Duodenal mucosa (tissue), 2 donors: Measurements from ENCODE around the gene EFNA5.
"Not testable (repeated sequence)": the region's sequence is repeated elsewhere in the genome, so short reads cannot be mapped to it uniquely, and the experiment has no call there.

Experiments used
- H3K27ac ChIP-seq: one replicate; pipeline ENCODE4 v1.7.0; 2013; ENCODE audit warnings: low read depth, low read length
- H3K27me3 ChIP-seq, 2 donors: one replicate each; pipeline ENCODE4 v1.7.0; 2013; ENCODE audit warnings: low read length in 2 of 2, control low read depth in 1 of 2; ENCODE audit not compliant: insufficient read depth in 2 of 2, control insufficient read depth in 1 of 2
- H3K36me3 ChIP-seq, 2 donors: one replicate each; pipeline ENCODE4 v1.7.0; 2013; ENCODE audit warnings: low read length in 2 of 2, control low read depth in 1 of 2; ENCODE audit not compliant: insufficient read depth in 2 of 2, control insufficient read depth in 1 of 2
- H3K4me1 ChIP-seq, 2 donors: one replicate each; pipeline ENCODE4 v1.7.0; 2013; ENCODE audit warnings: low read length in 2 of 2, control low read depth in 1 of 2; ENCODE audit not compliant: insufficient read depth in 2 of 2, control insufficient read depth in 1 of 2
- H3K4me3 ChIP-seq, 2 donors: one replicate each; pipeline ENCODE4 v1.7.0; 2013; ENCODE audit warnings: low read length in 2 of 2, low read depth in 1 of 2
- H3K9ac ChIP-seq, 2 donors: one replicate each; pipeline ENCODE4 v1.7.0; 2013; ENCODE audit warnings: low read length in 2 of 2, low read depth in 1 of 2
- H3K9me3 ChIP-seq, 2 donors: one replicate each; pipeline ENCODE4 v1.7.0; 2013; ENCODE audit warnings: low read length in 2 of 2, control low read depth in 1 of 2; ENCODE audit not compliant: control insufficient read depth in 1 of 2

Gene EFNA5

DNA sequence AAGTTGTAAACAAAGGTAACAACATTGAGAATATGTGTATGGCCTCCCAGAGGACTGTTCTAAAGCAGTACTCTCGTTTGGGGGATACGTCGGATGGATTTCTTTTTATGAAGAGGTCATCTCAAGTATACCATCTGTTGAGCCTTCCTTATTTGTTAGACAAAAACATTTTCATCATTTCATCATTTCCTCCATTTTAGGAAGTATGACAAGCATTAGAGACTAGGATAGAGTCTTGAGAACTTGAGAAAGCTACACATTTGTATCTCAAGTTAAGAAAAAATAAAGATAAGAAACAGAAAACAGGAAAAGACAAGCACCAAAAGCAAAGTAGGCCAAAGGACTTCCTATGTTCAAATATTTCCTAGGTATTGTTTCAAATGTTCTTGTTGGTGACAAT lies 307.0 kb downstream of the EFNA5 start:
- Histone ChIP-seq H3K4me3 (no peak overlapping the region), H3K9me3 (no peaks in the 10 kb centered on the region), H3K27ac (no peak overlapping the region), H3K36me3 (no peaks in the 10 kb centered on the region), H3K4me1 (peaks cover 7 to 11% of the 10 kb centered on the region in 2 donors), H3K27me3 (no peaks in the 10 kb centered on the region), H3K9ac (no peak overlapping the region)

DNA sequence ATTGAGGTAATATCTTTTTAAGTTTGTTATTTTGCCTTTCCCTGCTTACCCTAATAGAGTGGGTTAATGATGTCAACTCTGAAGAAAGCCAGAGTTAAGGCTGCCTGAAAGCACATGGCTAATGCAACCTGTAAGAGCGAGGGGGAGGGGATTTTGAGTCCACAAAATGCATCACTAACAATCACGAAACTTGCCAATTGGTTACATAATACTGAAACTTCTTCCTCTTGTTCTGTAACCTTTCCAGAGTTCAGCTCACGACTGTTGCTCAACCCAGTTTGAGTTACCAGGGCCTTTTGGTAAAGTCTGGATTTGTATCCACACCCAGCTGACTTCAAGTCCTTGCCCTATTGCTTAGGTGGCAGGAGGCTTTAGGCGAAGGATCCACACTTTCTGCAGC lies 308.8 kb downstream of the EFNA5 start:
- H3K4me3 ChIP-seq: no peak overlapping the region
- H3K27ac ChIP-seq: no peak overlapping the region
- no peaks in the 10 kb centered on the region for H3K36me3 ChIP-seq
- H3K4me1 ChIP-seq: peaks cover 7 to 11% of the 10 kb centered on the region in 2 donors
- no peaks in the 10 kb centered on the region for H3K27me3 ChIP-seq
- H3K9ac ChIP-seq: no peak overlapping the region
- no peaks in the 10 kb centered on the region for H3K9me3 ChIP-seq

DNA sequence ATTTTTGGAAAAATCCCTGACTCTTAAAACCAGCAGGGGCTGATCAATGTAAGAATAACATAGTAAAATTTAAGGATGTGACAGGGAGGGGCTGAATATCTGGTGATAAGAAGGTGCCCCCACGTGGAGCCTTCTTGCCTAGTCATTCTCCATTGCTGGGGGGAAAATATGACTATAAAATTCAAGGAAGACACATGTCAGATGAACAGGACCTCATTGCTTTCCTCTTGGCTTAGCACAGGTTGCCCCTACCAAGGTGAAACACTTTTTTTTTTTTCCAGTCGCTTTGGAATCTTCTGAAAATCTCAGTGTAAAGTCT lies 310.9 kb downstream of the EFNA5 start:
- Histone ChIP-seq H3K9ac (no peak overlapping the region), H3K9me3 (no peaks in the 10 kb centered on the region), H3K4me3 (no peak overlapping the region), H3K27me3 (no peaks in the 10 kb centered on the region), H3K36me3 (no peaks in the 10 kb centered on the region), H3K4me1 (peaks cover 0 to 7% of the 10 kb centered on the region in 2 donors), H3K27ac (no peak overlapping the region)

DNA sequence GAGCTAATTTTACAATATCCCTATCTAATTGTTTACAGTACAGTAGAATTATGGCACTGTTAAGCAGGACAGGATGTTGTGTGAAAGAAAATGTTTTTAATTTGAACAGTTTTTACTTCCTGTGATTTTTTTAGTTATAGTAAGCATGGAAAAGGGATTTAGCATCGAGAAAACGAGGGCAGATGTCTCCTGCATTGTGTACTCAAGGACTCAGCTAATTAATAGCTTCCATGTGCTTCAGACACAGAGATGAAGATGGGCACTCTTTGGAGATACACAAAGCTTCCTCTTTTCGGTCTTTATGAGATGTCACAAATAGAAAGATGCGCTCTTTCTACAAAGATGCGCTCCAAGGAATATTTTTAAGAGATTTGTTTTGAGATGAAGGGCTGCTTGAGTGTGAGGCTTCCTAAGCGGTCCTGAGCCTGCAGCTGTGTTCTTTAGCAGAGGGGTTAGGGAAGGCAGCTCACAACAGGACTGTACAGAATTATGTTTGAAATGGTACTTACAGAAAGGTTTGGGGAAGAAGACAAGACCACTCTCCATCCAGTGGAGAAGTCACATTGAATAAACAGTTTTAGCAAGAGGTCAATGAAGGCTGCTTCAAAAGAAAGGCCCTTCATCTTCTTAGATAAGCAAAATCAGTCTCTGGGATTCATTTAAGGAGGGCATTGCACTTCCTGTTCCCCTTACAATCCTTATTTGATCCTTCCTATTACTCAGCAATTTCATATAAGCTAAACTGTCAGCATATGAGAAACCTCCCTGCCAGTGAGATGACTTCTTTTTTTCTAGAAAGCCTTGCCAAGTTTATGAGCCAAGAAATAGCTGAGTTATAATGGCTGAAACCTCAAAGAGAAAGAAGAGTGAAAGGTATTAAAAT lies 311.5 kb downstream of the EFNA5 start:
- peaks cover 0 to 7% of the 10 kb centered on the region in 2 donors for H3K4me1 ChIP-seq
- no peaks in the 10 kb centered on the region for H3K9me3 ChIP-seq
- H3K27ac ChIP-seq: no peak overlapping the region
- no peak overlapping the region for H3K4me3 ChIP-seq
- H3K9ac ChIP-seq: no peak overlapping the region
- no peaks in the 10 kb centered on the region for H3K27me3 ChIP-seq
- no peaks in the 10 kb centered on the region for H3K36me3 ChIP-seq

DNA sequence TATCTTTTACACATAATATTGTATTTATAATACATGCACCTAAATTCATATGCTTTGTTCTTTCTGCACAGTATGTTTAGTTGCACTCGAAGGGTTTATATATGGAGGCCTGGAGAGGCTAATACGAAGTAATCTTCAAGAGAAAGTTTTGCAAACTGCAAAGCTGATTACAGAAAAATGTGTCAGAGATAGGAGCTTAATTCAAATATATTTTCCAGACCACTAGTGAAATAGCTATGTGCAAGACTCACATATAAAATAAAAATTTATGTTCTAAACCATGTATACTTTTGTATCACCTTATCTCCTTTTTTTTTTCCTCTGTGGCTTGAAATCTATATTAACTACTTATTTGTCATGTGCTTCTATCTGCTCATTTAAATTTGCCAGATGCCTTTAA lies 313.8 kb downstream of the EFNA5 start:
- Histone ChIP-seq H3K27me3 (no peaks in the 10 kb centered on the region), H3K9ac (no peak overlapping the region), H3K9me3 (no peaks in the 10 kb centered on the region), H3K4me3 (no peak overlapping the region), H3K27ac (no peak overlapping the region), H3K4me1 (peaks cover 0 to 7% of the 10 kb centered on the region in 2 donors), H3K36me3 (no peaks in the 10 kb centered on the region)

DNA sequence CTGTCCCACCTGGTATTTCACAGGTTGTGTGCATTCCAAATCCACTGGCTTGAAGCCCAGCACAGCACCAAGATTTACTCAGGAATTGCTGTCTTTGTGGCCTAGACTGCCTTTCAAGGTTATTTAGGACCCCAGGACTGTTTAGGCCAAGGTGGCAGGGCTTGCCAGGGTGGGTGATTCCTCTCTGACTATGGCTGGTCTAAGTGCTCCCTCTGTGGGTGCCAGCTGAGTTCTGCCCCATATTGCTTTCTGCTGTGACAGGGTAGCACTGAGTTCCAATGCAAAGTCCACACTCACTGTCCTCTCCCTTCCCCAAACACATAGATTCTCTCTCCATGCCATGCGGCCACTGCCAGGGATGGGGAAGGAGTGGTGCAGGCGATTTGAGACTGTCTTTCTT lies 318.2 kb downstream of the EFNA5 start:
- H3K27me3 ChIP-seq: no peaks in the 10 kb centered on the region
- no peak overlapping the region for H3K27ac ChIP-seq
- no peaks in the 10 kb centered on the region for H3K9me3 ChIP-seq
- no peak overlapping the region for H3K4me3 ChIP-seq
- no peak overlapping the region for H3K9ac ChIP-seq
- no peaks in the 10 kb centered on the region for H3K36me3 ChIP-seq
- H3K4me1 ChIP-seq: no peaks in the 10 kb centered on the region

DNA sequence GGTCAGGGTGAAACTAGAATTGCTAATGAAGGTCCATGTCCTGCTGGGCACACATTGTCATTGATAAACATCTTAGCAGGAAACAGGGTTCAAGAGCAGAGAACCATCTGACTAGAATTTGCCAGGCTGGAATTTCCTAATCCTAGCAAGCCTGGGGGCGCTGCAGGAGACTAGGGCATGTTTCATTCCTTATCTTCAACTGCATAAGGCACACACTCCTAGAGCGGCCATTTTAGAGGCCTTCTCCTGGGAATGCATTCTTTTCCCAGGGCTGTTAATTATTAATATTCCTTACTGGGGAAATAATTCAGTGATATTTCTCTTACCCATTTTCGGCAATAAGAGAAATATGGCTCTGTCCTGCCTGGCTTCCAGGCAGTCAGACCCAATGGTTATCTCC lies 324.2 kb downstream of the EFNA5 start:
- not testable (repeated sequence) for H3K4me3 ChIP-seq, H3K27ac ChIP-seq, H3K4me1 ChIP-seq, H3K27me3 ChIP-seq, H3K9ac ChIP-seq, H3K36me3 ChIP-seq, H3K9me3 ChIP-seq

DNA sequence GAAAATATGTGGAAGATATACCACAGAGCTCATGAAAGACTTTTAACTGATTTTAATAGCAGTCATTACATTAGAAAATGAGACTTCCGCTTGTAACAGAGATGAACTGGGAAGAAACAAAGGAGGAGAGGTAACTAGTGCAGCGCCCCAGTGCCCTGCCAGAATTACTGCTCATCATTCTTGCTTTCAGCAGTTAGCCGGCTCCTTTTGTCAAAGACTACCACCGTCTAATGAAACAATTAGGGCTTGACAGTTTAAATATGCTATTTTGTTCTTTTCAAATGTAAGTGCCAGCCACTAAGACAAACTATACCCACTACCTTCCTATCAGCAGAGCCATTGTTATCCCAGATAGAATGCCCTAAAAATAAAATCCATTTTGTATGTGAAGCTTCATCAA lies 328.4 kb downstream of the EFNA5 start:
- no peaks in the 10 kb centered on the region for H3K4me1 ChIP-seq
- peaks cover 0 to 4% of the 10 kb centered on the region in 2 donors for H3K9me3 ChIP-seq
- H3K27ac ChIP-seq: no peak overlapping the region
- no peak overlapping the region for H3K9ac ChIP-seq
- H3K36me3 ChIP-seq: no peaks in the 10 kb centered on the region
- no peaks in the 10 kb centered on the region for H3K27me3 ChIP-seq
- no peak overlapping the region for H3K4me3 ChIP-seq

DNA sequence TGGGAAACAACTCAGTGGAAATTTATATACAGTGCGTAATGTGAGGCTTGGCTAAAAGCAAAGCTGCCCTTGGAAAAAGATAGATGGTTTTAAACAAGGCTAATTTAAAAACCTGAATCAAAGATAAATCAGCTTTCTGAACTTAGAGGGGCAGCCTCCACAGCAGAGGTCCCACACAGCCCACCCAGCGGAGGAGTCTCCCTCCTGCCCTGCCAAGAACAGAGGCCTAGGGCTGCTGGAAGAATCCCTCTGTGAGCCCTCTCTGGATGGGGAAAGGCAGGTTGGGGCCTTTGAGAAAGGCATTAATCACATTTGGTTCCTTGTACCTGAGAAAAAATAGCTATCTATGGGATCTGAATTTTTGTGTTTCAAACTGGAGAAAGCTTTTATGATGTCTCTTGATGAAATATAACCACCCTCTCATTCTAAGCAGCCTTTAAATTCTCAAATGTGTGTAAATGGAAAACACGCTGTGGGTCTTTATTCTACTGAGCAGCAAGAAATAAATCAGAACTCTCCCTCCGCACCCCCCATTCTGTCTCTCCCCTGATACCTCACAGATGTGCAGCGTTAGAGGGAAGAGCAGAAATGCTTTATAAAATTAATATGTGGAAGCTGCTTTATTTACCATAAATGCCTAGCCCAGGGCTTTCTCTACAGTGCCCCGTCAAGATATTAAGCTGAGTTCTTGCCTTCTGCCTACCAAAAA lies 329.2 kb downstream of the EFNA5 start:
- no peaks in the 10 kb centered on the region for H3K27me3 ChIP-seq
- H3K27ac ChIP-seq: no peak overlapping the region
- peaks cover 0 to 4% of the 10 kb centered on the region in 2 donors for H3K9me3 ChIP-seq
- H3K36me3 ChIP-seq: no peaks in the 10 kb centered on the region
- H3K4me3 ChIP-seq: no peak overlapping the region
- no peak overlapping the region for H3K9ac ChIP-seq
- no peaks in the 10 kb centered on the region for H3K4me1 ChIP-seq

DNA sequence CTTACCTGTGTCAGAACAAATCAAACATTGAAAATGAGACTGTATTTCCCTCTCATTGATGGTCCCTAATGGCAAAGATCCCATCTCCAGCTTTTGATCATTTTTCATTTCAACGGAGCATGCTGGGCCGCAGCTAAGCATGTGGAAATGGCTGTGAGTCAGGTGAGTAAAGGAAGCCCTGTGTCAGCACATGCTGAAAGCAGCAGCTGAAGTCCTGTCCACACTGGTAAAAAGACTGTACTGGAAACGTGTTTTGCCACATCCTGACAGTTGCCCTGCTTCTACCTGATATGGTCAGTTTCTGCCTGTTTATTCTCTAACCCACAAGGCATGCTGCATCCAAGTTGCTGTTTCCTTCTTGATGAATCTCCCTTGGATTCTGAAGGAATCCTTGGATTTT lies 330.1 kb downstream of the EFNA5 start:
- no peaks in the 10 kb centered on the region for H3K36me3 ChIP-seq
- H3K9me3 ChIP-seq: peaks cover 0 to under 1% of the 10 kb centered on the region in 2 donors
- no peak overlapping the region for H3K27ac ChIP-seq
- H3K4me3 ChIP-seq: no peak overlapping the region
- no peaks in the 10 kb centered on the region for H3K27me3 ChIP-seq
- no peak overlapping the region for H3K9ac ChIP-seq
- H3K4me1 ChIP-seq: no peaks in the 10 kb centered on the region
